Neuronal stem cell (in vitro differentiated cells): Measurements from ENCODE around the gene VEPH1.

Experiments
- DNase-seq: peaks from one replicate; pipeline ENCODE4 v3.0.0-alpha.2; 2013; ENCODE audit warnings: low spot score
- H2AFZ ChIP-seq: one replicate; pipeline ENCODE4 v1.6.1; 2013; ENCODE audit warnings: mild to moderate bottlenecking, low read length, inconsistent platforms
- H2AK5ac ChIP-seq: 2 replicates; pipeline ENCODE4 v1.6.1; 2013; ENCODE audit warnings: low read depth, mild to moderate bottlenecking, inconsistent platforms, low read length, moderate library complexity, mixed read lengths
- H2BK120ac ChIP-seq: 2 replicates; pipeline ENCODE4 v1.6.1; 2013; ENCODE audit warnings: low read depth, mild to moderate bottlenecking, inconsistent platforms, low read length, moderate library complexity, mixed read lengths
- H2BK12ac ChIP-seq: one replicate; pipeline ENCODE4 v1.6.1; 2013; ENCODE audit warnings: low read length, inconsistent platforms
- H2BK15ac ChIP-seq: 2 replicates; pipeline ENCODE4 v1.6.1; 2013; ENCODE audit warnings: mild to moderate bottlenecking, low read length, inconsistent platforms, mixed read lengths
- H2BK5ac ChIP-seq: one replicate; pipeline ENCODE4 v1.6.1; 2013; ENCODE audit warnings: inconsistent platforms, mild to moderate bottlenecking, low read length, moderate library complexity
- H3K14ac ChIP-seq: one replicate; pipeline ENCODE4 v1.6.1; 2013; ENCODE audit warnings: low read length, inconsistent platforms
- H3K18ac ChIP-seq: 2 replicates; pipeline ENCODE4 v1.6.1; 2013; ENCODE audit warnings: low read length, inconsistent platforms
- H3K23ac ChIP-seq: 2 replicates; pipeline ENCODE4 v1.6.1; 2013; ENCODE audit warnings: low read depth, mild to moderate bottlenecking, mixed read lengths, low read length, inconsistent platforms; ENCODE audit not compliant: poor library complexity
- H3K27ac ChIP-seq: replicated peaks from 3 replicates; pipeline ENCODE4 v1.5.1; 2013; ENCODE audit warnings: low read length, inconsistent platforms
- H3K27me3 ChIP-seq, 3 experiments: 2 replicates each; pipeline ENCODE4 v1.6.1; 2013; ENCODE audit warnings: low read length in 3 of 3, mild to moderate bottlenecking in 2 of 3, inconsistent platforms in 1 of 3, low read depth in 1 of 3, mixed read lengths in 1 of 3, moderate library complexity in 1 of 3; ENCODE audit not compliant: control insufficient read depth in 3 of 3, insufficient read depth in 3 of 3
- H3K36me3 ChIP-seq, 2 donors: replicated peaks in 1 of 2; 2 replicates each; pipeline ENCODE4 v1.6.1; 2013; ENCODE audit warnings: low read length in 2 of 2; ENCODE audit not compliant: control insufficient read depth in 2 of 2, insufficient read depth in 2 of 2
- H3K4ac ChIP-seq: 2 replicates; pipeline ENCODE4 v1.6.1; 2013; ENCODE audit warnings: inconsistent platforms, mild to moderate bottlenecking, low read length, moderate library complexity
- H3K4me1 ChIP-seq, 2 donors: 1 replicate in 1 of 2; 2 replicates in 1 of 2; pipeline ENCODE4 v1.6.1; 2013; ENCODE audit warnings: low read length in 2 of 2, low read depth in 1 of 2; ENCODE audit not compliant: control insufficient read depth in 2 of 2, insufficient read depth in 1 of 2
- H3K4me2 ChIP-seq: one replicate; pipeline ENCODE4 v1.6.1; 2013; ENCODE audit warnings: mild to moderate bottlenecking, low read length, inconsistent platforms; ENCODE audit not compliant: insufficient read depth, poor library complexity, severe bottlenecking
- H3K4me3 ChIP-seq, 2 donors: 2 replicates each; pipeline ENCODE4 v1.5.1; 2013; ENCODE audit warnings: low read length in 2 of 2, mild to moderate bottlenecking in 2 of 2, inconsistent platforms in 1 of 2, moderate library complexity in 1 of 2
- H3K79me1 ChIP-seq: one replicate; pipeline ENCODE4 v1.6.1; 2013; ENCODE audit warnings: low read depth, mild to moderate bottlenecking, inconsistent platforms, low read length, moderate library complexity
- H3K9ac ChIP-seq: one replicate; pipeline ENCODE4 v1.6.1; 2013; ENCODE audit warnings: mild to moderate bottlenecking, low read depth, low read length, inconsistent platforms; ENCODE audit not compliant: poor library complexity
- H3K9me3 ChIP-seq, 2 donors: replicated peaks in 1 of 2; 2 replicates each; pipeline versions ENCODE3 to v1.6.1; 2013; ENCODE audit warnings: low read length in 2 of 2, mild to moderate bottlenecking in 2 of 2, inconsistent platforms in 1 of 2, low read depth in 1 of 2, mixed read lengths in 1 of 2, moderate library complexity in 1 of 2; ENCODE audit not compliant: control insufficient read depth in 2 of 2, insufficient read depth in 1 of 2
- H4K8ac ChIP-seq: one replicate; pipeline ENCODE4 v1.6.1; 2013; ENCODE audit warnings: low read depth, mild to moderate bottlenecking, inconsistent platforms, low read length, moderate library complexity
- H4K91ac ChIP-seq: one replicate; pipeline ENCODE4 v1.6.1; 2013; ENCODE audit warnings: low read length, low read depth, mild to moderate bottlenecking, inconsistent platforms; ENCODE audit not compliant: poor library complexity
- WGBS, 2 donors: extraction: QIAGEN DNeasy Blood & Tissue Kit; methylation state at CpG; one replicate each; pipeline ENCODE4 v1.1.7; 2013; ENCODE audit warnings: missing lambda C conversion rate in 2 of 2, mixed read lengths in 1 of 2; ENCODE audit not compliant: insufficient read length in 2 of 2, insufficient replicate concordance in 1 of 2; ENCODE audit errors: extremely low coverage in 2 of 2; 5-methylcytosine and 5-hydroxymethylcytosine counted together

Gene VEPH1

GRCh38 chr3:157379525-157380140, 123.6 kb downstream of the VEPH1 start:
- Histone ChIP-seq H3K4me2 (no peak overlapping the region), H3K9me3 (no peaks in the 10 kb centered on the region), H4K8ac (no peak overlapping the region), H3K4me1 (peaks cover 13 to 38% of the 10 kb centered on the region in 2 donors), H3K4me3 (no peak overlapping the region), H2BK120ac (no peak overlapping the region), H3K27me3 (no peaks in the 10 kb centered on the region), H3K27ac (no peak overlapping the region), H3K79me1 (no peaks in the 10 kb centered on the region), H2BK12ac (no peak overlapping the region), H3K18ac (peak overlapping the region; percentile 23), H2BK15ac (no peak overlapping the region), H3K36me3 (no peaks in the 10 kb centered on the region), H3K4ac (no peak overlapping the region), H4K91ac (no peak overlapping the region), H2BK5ac (no peak overlapping the region), H3K23ac (no peak overlapping the region), H2AFZ (no peak overlapping the region), H3K9ac (no peak overlapping the region), H3K14ac (no peak overlapping the region), H2AK5ac (peak overlapping the region; percentile 48)
- DNase-seq: no peak
- WGBS, 2 donors: no CpG with 5 or more reads among the region's 1 CpG

GRCh38 chr3:157376603-157377300, 126.5 kb downstream of the VEPH1 start:
- Histone ChIP-seq H2BK12ac (no peak overlapping the region), H4K91ac (no peak overlapping the region), H3K4me2 (no peak overlapping the region), H2AK5ac (no peak overlapping the region), H3K23ac (no peak overlapping the region), H3K18ac (no peak overlapping the region), H2BK15ac (no peak overlapping the region), H3K4me1 (peaks cover 20 to 34% of the 10 kb centered on the region in 2 donors), H2BK5ac (no peak overlapping the region), H2AFZ (no peak overlapping the region), H3K14ac (no peak overlapping the region), H2BK120ac (no peak overlapping the region), H3K36me3 (no peaks in the 10 kb centered on the region), H3K9me3 (no peaks in the 10 kb centered on the region), H4K8ac (no peak overlapping the region), H3K79me1 (no peaks in the 10 kb centered on the region), H3K4ac (no peak overlapping the region), H3K9ac (no peak overlapping the region), H3K27ac (peak overlapping the region; percentile 92), H3K27me3 (no peaks in the 10 kb centered on the region), H3K4me3 (no peak overlapping the region)
- peak; percentile 64 for DNase-seq
- no CpG with 5 or more reads among the region's 5 CpGs for WGBS, 2 donors

- H3K23ac ChIP-seq: no peak overlapping the region
- no peak overlapping the region for H3K4me3 ChIP-seq
- no peak overlapping the region for H3K18ac ChIP-seq
- no peak overlapping the region for H2BK5ac ChIP-seq
- no peak overlapping the region for H2BK15ac ChIP-seq
- H4K91ac ChIP-seq: no peak overlapping the region
- H3K9ac ChIP-seq: no peak overlapping the region
- H2AFZ ChIP-seq: no peak overlapping the region
- peaks cover 0 to 8% of the 10 kb centered on the region in 2 donors for H3K9me3 ChIP-seq
- no peak for DNase-seq
- no peak overlapping the region for H4K8ac ChIP-seq
- H3K27ac ChIP-seq: peak overlapping the region; percentile 92
- H3K14ac ChIP-seq: no peak overlapping the region
- no CpG with 5 or more reads among the region's 4 CpGs for WGBS, 2 donors
- H3K79me1 ChIP-seq: no peaks in the 10 kb centered on the region
- no peak overlapping the region for H3K4me2 ChIP-seq
- no peak overlapping the region for H2AK5ac ChIP-seq
- no peaks in the 10 kb centered on the region for H3K36me3 ChIP-seq
- H3K4ac ChIP-seq: no peak overlapping the region
- H2BK120ac ChIP-seq: no peak overlapping the region
- H3K27me3 ChIP-seq: no peaks in the 10 kb centered on the region
- H3K4me1 ChIP-seq: peaks cover 21 to 34% of the 10 kb centered on the region in 2 donors
- no peak overlapping the region for H2BK12ac ChIP-seq
Measured at GRCh38 chr3:157375342-157375986, 127.8 kb downstream of the VEPH1 start.

GRCh38 chr3:157374933-157375332, 128.3 kb downstream of the VEPH1 start:
- DNase-seq: no peak
- no peaks in the 10 kb centered on the region for H3K36me3 ChIP-seq
- no peak overlapping the region for H3K4me3 ChIP-seq
- peaks cover 22 to 32% of the 10 kb centered on the region in 2 donors for H3K4me1 ChIP-seq
- no peaks in the 10 kb centered on the region for H3K27me3 ChIP-seq
- H3K18ac ChIP-seq: no peak overlapping the region
- H2BK12ac ChIP-seq: no peak overlapping the region
- H2BK120ac ChIP-seq: no peak overlapping the region
- no peak overlapping the region for H2AK5ac ChIP-seq
- H4K91ac ChIP-seq: no peak overlapping the region
- H3K4ac ChIP-seq: no peak overlapping the region
- H4K8ac ChIP-seq: no peak overlapping the region
- no peak overlapping the region for H3K9ac ChIP-seq
- no peak overlapping the region for H3K23ac ChIP-seq
- peak overlapping the region; percentile 20 for H3K27ac ChIP-seq
- H3K14ac ChIP-seq: no peak overlapping the region
- H3K4me2 ChIP-seq: no peak overlapping the region
- no peak overlapping the region for H2BK5ac ChIP-seq
- H2BK15ac ChIP-seq: no peak overlapping the region
- H2AFZ ChIP-seq: no peak overlapping the region
- peaks cover 0 to 8% of the 10 kb centered on the region in 2 donors for H3K9me3 ChIP-seq
- no peaks in the 10 kb centered on the region for H3K79me1 ChIP-seq
- WGBS, 2 donors: no CpG with 5 or more reads among the region's 3 CpGs
